HG03520 (cell line): ENCODE results near the gene C5.
A peak's percentile ranks its signal among the peaks of the same experiment; 100 is the strongest.

Experiments
- ATAC-seq: cut with Tn5 transposase; IDR thresholded peaks from one replicate; pipeline ENCODE4 v1.9.1; 2021; ENCODE audit warnings: mild to moderate bottlenecking, moderate library complexity; ENCODE audit not compliant: unreplicated experiment

The C5 gene

GRCh38 chr9:120927269-120928014 is 122.6 kb downstream of the C5 start:
- no peak for ATAC-seq

- ATAC-seq: peak; percentile 11
These were observed 123.6 kb downstream of the C5 start, which contains the start of gene TRAF1 for GRCh38 chr9:120926397-120926928. Gene TRAF1 (minus strand): TSS chr9:120926796. CDS start chr9:120926075, 721 bp downstream.

GRCh38 chr9:120925535-120926396 is 124.3 kb downstream of the C5 start:
- ATAC-seq: peak; percentile 25

GRCh38 chr9:120924698-120925534 is 125.2 kb downstream of the C5 start:
- no peak for ATAC-seq

GRCh38 chr9:120923620-120924328 is 126.3 kb downstream of the C5 start:
- no peak for ATAC-seq

GRCh38 chr9:120922404-120923195 is 127.5 kb downstream of the C5 start:
- ATAC-seq: no peak

- no peak for ATAC-seq
These were observed 128.4 kb downstream of the C5 start for GRCh38 chr9:120921661-120922181.

GRCh38 chr9:120920806-120921178 is 129.3 kb downstream of the C5 start:
- ATAC-seq: no peak

GRCh38 chr9:120919843-120920805 is 130.0 kb downstream of the C5 start:
- no peak for ATAC-seq

GRCh38 chr9:120918931-120919842 is 130.9 kb downstream of the C5 start:
- ATAC-seq: no peak

- ATAC-seq: no peak
These were observed 131.9 kb downstream of the C5 start for GRCh38 chr9:120917929-120918762.

- ATAC-seq: no peak
These were observed 132.8 kb downstream of the C5 start for GRCh38 chr9:120916991-120917880.

GRCh38 chr9:120916588-120916987 is 133.5 kb downstream of the C5 start:
- ATAC-seq: no peak

- no peak for ATAC-seq
These were observed 134.1 kb downstream of the C5 start for GRCh38 chr9:120915854-120916470.

GRCh38 chr9:120914953-120915352 is 135.1 kb downstream of the C5 start:
- ATAC-seq: no peak
